ENCODE measurements around the gene PACRG.

Gene PACRG

DNA sequence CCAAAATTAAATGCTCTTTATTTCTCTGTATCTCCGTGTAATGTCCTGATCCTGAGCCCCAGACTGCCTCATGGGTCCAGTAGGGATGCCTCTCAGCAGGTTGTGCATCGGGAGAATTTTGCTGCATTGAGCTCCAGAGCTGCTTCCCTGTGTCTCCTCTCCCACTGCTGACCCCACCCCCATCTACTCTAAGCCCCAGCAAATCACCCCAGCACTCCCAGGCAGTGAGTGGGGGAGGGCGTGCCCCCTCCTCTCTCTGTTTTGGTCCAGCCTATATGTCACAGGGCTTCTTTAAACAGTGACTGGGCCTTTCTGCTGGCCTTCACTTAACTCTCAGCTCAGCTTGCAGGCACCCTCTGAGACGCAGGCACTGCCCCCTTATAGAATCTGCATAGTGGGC, 458.0 kb downstream of the PACRG start:
- DNase-seq, result no peak

DNA sequence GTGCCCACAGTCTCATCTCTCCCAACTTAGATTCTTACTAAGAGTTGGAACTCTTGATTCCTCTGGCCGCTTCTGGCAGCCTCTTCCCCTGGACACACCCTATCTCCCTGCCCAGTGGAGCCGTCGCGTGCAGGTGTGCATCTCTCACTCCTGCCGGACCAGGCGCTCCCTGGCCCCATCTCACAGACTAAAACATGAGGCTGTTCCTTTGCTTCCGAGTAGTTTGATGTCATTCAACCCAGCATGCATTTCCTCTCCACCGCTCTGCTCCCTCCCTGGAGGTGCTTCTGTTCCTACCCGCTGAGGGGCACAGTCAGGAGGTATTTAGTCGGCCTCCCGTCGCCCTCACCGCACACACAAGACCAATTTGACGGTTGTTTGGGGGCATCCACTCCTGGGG, 458.8 kb downstream of the PACRG start:
- no peak for DNase-seq

DNA sequence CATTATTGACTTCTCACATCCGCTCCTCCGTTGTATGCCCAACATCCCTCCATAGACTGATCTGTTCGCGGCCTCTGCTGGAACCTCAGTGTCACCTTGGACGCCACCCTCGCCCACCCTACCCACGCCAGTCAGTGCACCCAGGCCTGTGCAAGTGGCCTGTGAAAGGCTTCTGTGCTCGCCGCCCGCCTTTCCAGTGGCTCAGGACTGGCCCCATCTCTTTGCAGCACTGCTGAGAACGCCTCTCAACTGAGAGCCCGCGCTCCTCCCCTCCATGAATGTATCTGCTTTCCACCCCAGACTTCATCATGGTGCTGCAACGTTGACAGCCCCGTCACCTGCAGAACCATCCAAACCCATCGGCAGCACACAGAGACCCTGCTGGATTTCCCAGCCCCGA, 459.4 kb downstream of the PACRG start:
- no peak for DNase-seq

DNA sequence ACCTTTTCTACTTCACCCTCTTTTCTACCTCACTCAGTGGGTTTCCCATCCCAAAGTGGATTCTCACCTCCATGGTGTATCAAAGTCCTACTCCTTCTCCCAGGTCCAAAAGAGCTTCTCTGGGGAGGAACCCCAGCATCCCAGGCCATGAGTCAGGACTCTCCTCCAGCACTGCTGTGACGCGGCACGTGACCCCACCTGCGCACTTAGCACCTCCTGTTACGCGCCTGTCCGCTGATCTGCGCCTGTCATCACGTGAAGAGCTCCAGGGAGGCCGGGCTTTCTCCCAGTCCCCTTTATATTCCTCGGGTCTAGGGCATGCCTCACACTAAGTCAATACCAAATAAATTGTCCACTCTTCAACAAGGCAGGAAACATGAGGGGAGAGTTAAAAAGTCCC, 459.8 kb downstream of the PACRG start:
- DNase-seq, result no peak

DNA sequence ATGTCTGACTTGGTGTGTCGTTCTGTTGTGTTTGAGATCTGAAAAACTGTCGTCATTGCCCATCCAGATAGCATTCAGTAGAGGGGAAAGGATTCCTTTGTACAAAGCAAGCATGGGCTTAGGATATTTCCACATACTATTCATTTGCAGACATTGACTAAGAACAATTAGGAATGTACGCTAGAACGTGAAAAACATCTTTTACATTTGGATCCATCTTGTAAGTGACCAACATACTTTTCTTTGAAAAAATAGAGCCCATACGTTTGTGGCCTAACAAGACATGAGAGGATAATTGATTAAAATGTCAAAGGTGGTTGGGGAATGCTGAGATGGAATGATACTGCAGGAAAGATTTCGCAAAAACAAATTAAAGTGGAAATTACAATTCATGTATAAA, 461.0 kb downstream of the PACRG start:
- no peak for DNase-seq

DNA sequence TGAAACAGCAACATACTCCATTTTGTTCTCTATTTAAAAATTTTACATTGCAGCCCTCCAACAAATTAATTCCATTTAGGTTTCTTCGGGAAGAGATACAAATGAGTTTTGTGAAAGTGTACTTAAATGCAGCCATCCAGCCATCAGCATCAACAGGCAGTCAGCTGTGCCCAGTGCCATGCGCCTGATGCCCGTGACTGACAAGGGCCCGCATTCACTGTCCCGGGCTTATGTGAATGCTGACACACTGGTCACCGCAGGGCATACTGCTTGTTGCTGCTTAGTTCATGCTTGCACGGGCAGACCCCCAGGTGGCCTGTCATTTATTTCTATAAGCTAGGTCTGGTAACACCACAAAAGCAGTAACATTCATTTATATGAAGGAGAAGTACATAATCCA, 461.8 kb downstream of the PACRG start:
- DNase-seq, result no peak

DNA sequence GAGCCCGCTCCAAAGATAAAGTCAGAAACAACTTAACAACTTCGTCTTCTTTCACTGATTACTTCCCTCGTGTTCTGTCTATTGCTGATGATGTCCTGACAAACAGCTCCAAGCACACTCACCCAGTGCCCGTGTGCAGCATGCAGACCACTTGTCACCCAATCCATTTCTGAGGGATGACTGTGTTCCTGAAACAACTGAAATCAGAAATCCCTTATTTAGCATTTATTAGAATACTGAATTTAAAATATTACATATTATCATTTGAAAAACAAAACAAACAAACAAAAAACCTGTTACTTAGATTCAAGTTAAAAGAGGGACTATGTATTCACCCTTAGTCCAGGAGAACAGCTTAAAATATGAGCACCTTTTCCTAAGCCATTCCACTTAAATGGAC, 463.0 kb downstream of the PACRG start:
- DNase-seq, result no peak

DNA sequence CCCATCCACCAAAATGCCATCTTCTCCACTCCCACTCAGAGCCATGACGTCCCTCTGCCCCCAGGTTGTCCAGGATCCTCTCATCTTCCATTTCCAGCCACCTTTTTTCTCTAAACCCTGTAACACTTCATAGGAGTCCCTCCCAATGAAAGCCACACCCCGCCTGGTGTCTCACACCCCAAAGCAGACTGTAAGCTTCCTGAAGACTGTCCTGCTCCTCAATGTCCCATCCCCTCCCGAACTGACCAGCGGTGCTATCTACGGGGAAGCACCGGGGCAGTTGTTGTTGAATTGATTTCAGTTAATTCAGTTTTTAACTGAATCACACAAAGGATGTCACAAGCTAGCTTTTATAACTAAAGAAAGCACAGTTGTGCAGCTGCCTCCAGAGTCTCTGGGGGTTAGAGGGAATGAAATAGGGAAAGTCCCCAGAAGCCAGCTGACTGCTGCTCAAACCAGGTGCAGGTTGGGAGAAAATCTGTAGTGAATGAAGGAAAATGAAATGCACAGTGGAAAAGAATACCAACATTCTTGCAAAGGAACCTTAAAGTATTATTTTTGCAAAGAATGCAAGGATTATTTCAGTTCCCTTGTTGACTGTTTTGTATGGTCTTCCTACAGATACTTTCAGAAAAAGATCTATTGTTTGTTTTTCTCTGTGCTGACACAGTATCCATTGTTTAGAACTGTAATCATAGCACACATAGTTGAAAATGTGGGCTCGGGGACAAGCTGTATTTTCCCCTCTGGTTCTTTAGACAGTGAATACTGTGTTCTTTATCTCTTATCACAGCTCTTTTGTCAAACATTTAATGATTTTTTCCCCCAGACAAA, 464.1 kb downstream of the PACRG start:
- DNase-seq, result no peak

DNA sequence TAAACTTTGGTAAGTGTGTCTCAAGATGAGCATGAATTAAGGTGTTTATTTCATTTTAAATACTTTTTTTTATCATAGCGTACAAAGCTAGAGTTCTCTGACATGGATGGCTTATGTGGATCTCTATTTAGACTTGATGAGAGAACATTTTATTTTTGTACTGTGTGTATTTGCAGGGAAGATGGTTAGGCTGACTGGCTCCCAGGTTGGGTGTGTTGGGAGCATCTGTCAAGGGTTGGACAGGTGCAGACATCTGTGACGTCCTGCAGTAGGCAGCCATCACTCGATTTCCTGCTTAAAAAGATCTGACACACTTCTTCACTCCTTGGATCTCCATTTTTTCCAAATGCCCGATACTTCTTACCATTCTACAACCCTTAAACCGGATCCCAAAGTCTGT, 464.8 kb downstream of the PACRG start:
- DNase-seq, result no peak

DNA sequence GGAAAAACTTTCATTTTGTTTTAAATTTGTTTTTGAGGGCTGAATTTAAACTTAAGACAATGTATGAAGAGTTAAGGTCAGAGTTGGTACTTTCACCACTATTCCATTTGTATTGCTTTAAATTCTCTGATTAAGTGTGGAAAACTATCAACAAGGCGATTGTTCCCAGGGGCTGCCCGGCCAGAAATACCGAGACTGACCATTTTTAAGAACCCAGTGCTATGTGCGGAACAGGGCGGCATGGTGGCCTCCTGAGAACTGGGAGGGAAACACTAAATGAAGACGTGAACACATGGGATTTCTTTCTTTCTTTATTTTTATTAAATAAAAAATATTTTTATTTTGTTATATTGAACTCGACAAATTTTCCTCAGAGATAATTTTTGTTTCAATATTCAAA, 465.6 kb downstream of the PACRG start:
- no peak for DNase-seq

DNA sequence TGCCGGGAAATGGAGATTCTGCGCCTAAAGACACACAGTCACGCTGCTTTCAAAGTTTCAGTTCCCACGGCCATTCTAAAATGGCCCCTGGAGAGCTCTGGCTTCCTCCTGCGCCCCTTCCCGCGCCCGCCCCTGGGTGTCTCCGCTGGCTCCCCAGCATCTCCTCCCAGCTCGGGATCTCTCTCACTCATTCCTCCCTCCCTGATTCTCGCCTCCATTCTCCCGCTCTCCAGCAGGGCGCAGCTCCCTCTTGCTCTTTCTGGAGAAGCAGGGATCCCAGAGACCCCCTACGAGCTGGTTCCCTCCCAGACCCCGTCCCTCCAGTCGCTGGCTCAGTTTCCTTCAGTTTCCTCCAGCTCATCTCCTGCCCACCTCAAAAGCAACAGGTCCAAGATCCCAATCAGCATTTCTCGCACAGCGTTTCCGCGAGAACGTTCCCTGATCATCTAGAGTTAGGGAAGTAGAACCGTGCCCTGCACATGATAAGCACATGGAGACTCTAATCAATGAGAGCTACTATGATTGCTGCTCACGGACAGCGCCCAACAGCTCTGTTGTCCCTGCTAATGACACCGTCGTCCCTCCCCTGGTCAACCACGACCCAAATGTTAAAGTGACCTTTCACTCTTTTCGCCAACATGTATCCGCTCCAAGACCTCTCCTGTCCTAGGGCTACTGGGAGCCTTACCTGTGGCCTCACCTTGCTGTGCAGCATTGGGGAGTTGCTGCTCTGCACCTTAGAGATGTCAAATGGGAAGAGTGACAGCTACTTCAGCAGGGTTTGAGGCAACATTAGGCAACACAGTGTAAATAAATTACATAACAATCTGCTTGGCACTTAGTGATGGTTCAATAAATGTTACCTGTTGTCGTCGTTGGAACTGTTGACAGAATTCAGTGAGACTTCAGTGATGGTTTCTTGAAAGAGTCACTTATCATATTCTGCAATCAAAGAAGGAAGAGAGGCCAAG, 468.2 kb downstream of the PACRG start:
- no peak for DNase-seq

DNA sequence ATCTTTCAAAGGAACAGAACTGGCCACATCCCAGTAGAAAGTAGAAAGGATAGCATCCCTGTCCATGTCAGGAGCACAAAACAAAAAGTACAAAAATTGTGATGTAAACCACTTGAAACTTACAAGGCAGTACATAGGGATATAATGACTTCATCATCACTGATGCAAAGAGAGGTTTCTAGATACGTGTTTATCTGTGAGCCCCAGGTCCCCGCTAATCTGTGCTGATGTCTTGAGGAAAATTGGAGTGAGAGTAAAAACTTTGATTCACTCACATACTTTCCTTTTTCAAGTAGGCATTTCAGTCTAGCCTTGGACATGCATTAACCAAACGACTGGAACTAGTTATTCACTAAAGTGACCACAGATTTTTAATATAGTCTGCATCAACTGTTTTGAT, 470.1 kb downstream of the PACRG start:
- DNase-seq, result no peak

DNA sequence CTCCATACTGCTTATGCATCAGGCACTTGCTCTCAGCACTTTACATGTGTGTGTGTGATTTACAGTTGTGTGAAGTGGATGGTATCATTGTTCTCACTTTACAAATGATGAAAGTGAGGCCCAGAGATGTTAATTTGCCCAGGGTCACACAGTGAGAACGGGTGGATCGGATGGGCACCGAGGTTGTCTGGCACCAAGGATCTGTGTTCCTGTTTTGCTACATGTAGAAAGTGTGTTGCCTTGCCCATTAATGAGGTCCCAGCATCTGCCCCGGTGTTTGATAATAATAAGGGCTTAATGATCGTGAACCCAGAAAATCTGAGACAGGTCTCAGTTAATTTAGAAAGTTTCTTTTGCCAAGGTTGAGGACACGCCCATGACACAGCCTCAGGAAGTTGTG, 470.6 kb downstream of the PACRG start:
- no peak for DNase-seq

DNA sequence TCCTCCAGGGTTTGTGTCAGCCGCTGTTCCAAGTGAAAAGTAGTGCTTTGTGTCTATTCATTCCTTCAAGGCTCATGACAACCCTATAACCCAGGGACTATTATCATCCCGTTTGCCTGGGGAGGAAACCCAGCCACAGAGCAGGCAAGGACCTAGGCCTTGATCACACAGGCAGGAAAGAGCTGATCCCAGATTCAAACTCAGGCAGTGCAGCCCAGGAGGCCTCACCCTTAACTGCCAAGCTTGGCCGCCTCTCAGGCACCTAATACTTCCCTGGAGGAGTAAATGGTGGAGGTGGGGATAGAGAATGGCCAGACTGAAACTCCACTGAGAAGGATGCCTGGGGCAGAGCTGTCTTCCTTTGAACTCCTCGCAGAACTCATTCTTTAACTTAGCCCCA, 471.6 kb downstream of the PACRG start:
- no peak for DNase-seq

DNA sequence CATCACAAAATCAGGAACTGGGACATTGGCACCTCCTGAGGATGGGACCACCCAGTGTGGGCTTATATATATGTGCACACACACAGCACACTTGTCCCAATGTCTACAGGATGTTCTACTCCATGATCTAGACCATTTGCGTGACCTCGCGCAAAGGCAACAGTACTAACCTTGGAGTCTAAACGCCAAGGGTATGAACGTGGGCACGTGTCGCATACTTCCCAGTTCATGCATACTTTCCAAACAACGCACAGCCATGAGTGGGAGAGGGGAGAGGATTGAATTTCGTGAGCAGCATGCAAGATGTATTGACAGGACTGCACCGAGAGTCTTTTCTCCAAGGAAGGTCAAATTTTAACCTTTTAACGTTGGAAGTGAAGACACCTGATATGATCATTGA, 472.5 kb downstream of the PACRG start:
- DNase-seq, result no peak

DNA sequence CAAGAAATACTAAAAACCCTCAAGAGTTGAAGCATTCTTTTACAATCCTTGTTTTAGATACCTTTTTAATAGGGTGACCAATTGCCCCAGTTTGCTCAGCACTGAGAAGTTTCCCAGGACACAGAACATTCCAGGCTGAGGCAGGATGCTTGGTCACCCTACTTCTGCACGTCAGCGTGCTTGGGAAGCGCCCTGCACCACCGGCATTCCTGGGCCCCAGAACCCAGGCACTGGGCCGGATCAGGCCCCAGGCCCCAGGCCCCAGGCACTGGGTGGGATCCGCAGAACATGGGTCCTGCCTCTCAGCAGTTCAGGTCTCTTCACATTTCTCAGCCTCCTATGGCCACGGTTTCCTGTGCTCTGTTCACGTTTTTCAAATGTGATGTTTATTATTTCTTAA, 472.9 kb downstream of the PACRG start:
- DNase-seq, result no peak

DNA sequence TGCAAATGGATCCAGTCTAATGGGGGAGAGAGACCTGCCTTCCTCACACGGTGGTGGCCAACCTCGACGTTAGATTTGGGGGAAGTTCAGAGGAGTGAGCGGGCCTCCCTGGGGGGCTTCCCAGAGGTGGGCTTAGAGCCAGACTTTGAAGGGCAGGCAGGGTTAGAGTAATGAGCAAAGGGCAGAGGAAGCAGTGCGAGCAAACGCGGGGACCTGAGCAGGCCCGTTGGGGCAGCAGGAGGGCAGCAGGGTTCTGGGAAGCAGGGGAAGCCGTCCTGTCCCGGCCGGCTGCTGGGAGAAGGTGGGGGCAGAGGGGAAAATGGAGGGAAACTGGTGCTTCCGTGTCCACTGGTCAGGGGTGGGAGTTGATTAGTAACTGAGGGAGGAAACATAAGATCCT, 474.1 kb downstream of the PACRG start:
- no peak for DNase-seq

DNA sequence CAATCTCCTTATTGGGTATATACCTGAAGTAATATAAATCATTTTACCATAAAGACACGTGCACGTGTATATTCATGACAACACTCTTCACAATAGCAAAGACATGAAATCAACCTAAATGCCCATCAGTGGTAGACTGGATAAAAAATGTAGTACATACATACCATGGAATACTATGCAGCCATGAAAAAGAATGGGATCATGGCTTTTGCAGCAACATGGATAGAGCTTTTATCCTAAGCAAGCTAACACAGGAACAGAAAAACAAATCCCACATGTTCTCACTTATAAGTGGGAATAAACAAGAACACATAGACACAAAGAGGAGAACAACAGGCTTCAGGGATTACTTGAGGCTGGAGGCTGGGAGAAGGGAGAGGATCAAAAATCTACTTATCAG, 478.4 kb downstream of the PACRG start:
- no peak for DNase-seq

DNA sequence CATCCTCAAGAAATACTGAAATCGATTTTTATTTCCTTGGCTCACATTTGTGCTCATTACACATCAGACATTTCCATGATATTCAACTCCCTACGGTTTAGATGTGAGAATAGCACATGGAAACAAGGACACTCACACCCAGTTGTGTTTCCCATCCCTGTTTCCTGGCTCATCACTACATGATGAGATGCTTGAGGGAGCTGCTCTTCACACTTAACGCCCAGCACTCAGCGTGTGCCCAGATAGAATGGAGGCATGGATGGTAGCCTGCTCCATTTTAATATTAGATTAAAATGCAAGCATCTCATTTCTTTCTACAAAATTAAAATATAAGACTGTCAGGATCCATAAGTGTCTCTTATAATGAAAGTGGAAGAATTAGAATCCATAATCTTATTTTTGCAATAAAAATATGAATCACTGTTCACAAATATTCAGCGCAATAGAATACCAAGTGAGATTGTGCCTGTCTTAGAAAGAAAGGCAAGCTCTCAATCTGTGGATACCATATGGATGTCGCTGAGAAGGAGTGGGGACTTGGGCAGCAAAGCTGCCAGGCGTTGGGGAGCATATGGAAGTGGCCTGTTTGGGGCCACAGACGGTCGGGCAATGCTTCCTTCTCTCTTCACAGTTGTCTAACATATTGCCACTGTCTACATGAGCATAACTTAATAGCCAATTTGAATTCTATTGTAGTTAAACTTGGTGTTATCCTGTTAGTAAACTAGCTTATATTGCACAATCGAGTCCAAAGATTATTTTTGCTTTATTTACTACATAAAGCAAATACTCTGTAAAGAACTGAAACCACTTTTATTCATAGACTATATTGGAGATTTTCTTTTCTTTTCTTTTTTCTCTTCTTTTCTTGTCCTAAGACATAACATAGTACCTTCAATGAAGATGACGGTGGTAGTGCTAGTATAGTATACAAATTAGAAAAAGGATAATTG, 479.9 kb downstream of the PACRG start:
- no peak for DNase-seq

DNA sequence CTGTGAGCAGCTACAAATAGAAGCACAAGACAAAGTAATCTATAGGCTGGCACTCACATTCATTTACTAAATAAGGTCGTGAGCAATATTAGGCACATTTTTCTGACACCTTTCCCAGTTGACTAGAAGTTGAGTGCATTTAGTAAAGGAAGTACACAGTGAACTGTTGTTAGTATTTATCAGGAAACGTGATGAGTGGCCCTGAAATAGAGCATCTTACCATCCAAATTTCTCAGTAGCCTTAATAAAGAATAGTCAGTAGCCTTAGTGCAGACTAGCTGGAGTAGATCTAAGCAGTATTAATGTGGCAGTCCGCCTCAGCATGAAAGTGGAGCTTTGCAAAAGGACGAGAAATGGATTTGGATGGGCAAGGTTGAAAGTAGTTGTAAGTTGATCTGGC, 481.2 kb downstream of the PACRG start:
- DNase-seq, result no peak

DNA sequence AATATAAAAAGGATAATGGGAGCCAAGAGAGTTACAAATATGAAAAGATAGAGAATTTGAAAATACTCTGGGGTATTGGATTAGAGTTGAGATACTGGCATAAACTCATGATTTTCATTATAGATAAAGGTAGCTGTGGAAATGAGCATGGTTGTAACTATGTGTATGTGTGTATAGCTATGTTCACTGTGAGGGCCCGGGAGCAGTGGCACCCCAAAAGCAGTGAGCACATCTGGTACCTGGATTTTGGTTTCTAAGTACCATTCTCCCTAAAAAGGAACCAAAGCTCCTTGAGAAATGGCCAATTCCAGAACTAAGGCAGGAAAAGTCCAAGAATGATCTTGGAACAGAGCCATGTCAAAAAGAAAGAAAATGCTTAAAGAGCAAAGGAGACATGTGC, 484.3 kb downstream of the PACRG start:
- no peak for DNase-seq

DNA sequence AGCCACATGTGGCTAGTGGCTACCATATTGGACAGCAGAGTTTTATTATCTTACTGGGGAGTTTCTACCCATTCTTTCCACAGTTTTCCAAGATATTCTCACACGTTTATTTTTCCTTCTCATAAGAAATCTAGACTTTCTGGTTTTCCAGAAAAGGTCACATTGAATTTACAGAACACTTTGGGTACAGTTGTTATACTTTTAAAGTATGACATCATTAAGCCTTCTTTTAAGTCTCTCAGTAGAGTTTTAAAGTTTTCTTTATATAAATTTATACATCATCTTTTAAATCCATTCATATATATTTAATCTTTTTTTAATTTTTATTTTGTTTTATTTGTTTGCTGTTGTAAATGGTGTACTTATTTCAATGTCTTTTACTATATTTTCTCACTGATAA, 486.5 kb downstream of the PACRG start:
- DNase-seq, result no peak

DNA sequence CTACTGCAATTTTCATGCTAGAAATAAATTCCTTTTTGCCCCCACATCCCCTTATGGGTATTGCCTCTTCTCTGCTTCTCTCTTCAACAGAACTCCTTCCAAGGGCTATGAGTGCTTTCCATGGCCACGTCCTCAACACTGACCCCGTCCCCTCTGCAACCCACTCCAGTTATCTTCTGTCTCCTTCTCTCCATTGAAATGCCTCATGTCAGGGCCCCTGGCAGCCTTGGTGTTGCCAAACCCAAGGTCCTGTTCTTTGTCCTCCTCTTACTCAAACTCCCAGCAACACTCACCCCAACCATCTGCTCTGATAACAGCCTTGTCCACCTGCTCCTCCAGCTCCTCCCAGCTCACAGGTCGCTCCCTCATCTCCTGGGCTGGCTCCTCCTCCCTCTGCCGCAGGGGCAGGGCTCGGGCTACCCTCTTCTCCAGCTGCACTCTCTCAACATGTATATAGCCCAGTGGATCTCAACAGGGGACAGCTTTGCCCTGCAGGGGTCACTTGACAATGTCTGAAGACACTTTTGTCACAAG, 490.7 kb downstream of the PACRG start:
- no peak for DNase-seq
